ENCODE measurements around the gene MED27.
"Not testable (repeated sequence)": the region's sequence is repeated elsewhere in the genome, so short reads cannot be mapped to it uniquely, and the experiment has no call there.

The MED27 gene

GRCh38 chr9:132077881-132078698, 1.6 kb downstream of the MED27 start:
- DNase-seq (ENCODE audit: low read depth in 2 of 2, low spot score in 1 of 2) = no peak

- DNase-seq (ENCODE audit: low read depth in 2 of 2, low spot score in 1 of 2) = no peak
Observed at GRCh38 chr9:132075853-132076252, 3.8 kb downstream of the MED27 start.

GRCh38 chr9:132074736-132075135, 4.9 kb downstream of the MED27 start:
- DNase-seq (ENCODE audit: low read depth in 2 of 2, low spot score in 1 of 2) = no peak

- DNase-seq (ENCODE audit: low read depth in 2 of 2, low spot score in 1 of 2) = no peak
Observed at GRCh38 chr9:132071847-132072507, 7.7 kb downstream of the MED27 start.

- no peak for DNase-seq (ENCODE audit: low read depth in 2 of 2, low spot score in 1 of 2)
Observed at GRCh38 chr9:132069046-132069898, 10.4 kb downstream of the MED27 start.

- no peak for DNase-seq (ENCODE audit: low read depth in 2 of 2, low spot score in 1 of 2)
Observed at GRCh38 chr9:132068605-132069004, 11.1 kb downstream of the MED27 start.

GRCh38 chr9:132066511-132066910, 13.2 kb downstream of the MED27 start:
- DNase-seq (ENCODE audit: low read depth in 2 of 2, low spot score in 1 of 2) = no peak

GRCh38 chr9:132066057-132066456, 13.6 kb downstream of the MED27 start:
- no peak for DNase-seq (ENCODE audit: low read depth in 2 of 2, low spot score in 1 of 2)

GRCh38 chr9:132063281-132063680, 16.4 kb downstream of the MED27 start:
- DNase-seq (ENCODE audit: low read depth in 2 of 2, low spot score in 1 of 2) = no peak

GRCh38 chr9:132062806-132063205, 16.9 kb downstream of the MED27 start:
- no peak for DNase-seq (ENCODE audit: low read depth in 2 of 2, low spot score in 1 of 2)

- DNase-seq (ENCODE audit: low read depth in 2 of 2, low spot score in 1 of 2) = no peak
Observed at GRCh38 chr9:132061526-132061925, 18.1 kb downstream of the MED27 start.

GRCh38 chr9:132059361-132059760, 20.3 kb downstream of the MED27 start:
- no peak for DNase-seq (ENCODE audit: low read depth in 2 of 2, low spot score in 1 of 2)

GRCh38 chr9:132058226-132058625, 21.4 kb downstream of the MED27 start:
- DNase-seq (ENCODE audit: low read depth in 2 of 2, low spot score in 1 of 2) = not testable (repeated sequence)

GRCh38 chr9:132056717-132057560, 22.7 kb downstream of the MED27 start:
- no peak for DNase-seq (ENCODE audit: low read depth in 2 of 2, low spot score in 1 of 2)

GRCh38 chr9:132055756-132056155, 23.9 kb downstream of the MED27 start:
- no peak for DNase-seq (ENCODE audit: low read depth in 2 of 2, low spot score in 1 of 2)

GRCh38 chr9:132054024-132054423, 25.6 kb downstream of the MED27 start:
- no peak for DNase-seq (ENCODE audit: low read depth in 2 of 2, low spot score in 1 of 2)

- no peak for DNase-seq (ENCODE audit: low read depth in 2 of 2, low spot score in 1 of 2)
Observed at GRCh38 chr9:132049900-132050299, 29.8 kb downstream of the MED27 start.

- no peak for DNase-seq (ENCODE audit: low read depth in 2 of 2, low spot score in 1 of 2)
Observed at GRCh38 chr9:132049323-132049882, 30.3 kb downstream of the MED27 start.

GRCh38 chr9:132048201-132048600, 31.5 kb downstream of the MED27 start:
- no peak for DNase-seq (ENCODE audit: low read depth in 2 of 2, low spot score in 1 of 2)

GRCh38 chr9:132046456-132046855, 33.2 kb downstream of the MED27 start:
- no peak for DNase-seq (ENCODE audit: low read depth in 2 of 2, low spot score in 1 of 2)
